Prostate gland (tissue), 2 donors: ENCODE results near the gene GBP2. TPM values are rescaled to one million over a fixed set of nuclear protein-coding genes. Genes with fewer than 3 reads are reported as not detected.

ENCODE experiments used
- DNase-seq: peaks from one replicate; pipeline ENCODE4 v3.0.0-alpha.2; 2019; ENCODE audit warnings: low spot score
- H3K27ac ChIP-seq, 2 donors: fragments of 200-600 bp; sonication (generic); 2 replicates each; pipeline ENCODE4 v1.5.1; 2017 to 2019
- H3K27me3 ChIP-seq: fragments of 200-600 bp; sonication (generic); replicated peaks from 2 replicates; pipeline ENCODE4 v1.5.1; 2019; ENCODE audit not compliant: insufficient read depth
- H3K36me3 ChIP-seq, 2 donors: fragments of 200-600 bp; sonication (generic); 1 replicate in 1 of 2; 2 replicates in 1 of 2; pipeline versions ENCODE4 v1.5.1 to v1.8.1; 2017 to 2019
- H3K4me1 ChIP-seq: fragments of 200-600 bp; sonication (generic); replicated peaks from 2 replicates; pipeline ENCODE4 v1.5.1; 2019
- H3K4me3 ChIP-seq, 2 donors: fragments of 200-600 bp; sonication (generic); 2 replicates each; pipeline ENCODE4 v1.5.1; 2017 to 2019
- H3K9me3 ChIP-seq: fragments of 200-600 bp; sonication (generic); 2 replicates; pipeline ENCODE4 v1.5.1; 2017
- CTCF ChIP-seq, 4 experiments: fragments of 200-600 bp in 2 of 4; fragments of 450-650 bp in 2 of 4; sonication (generic) in 2 of 4; IDR thresholded peaks; 1 replicate in 3 of 4; 2 replicates in 1 of 4; pipeline ENCODE4 v1.5.1; 2016 to 2019; ENCODE audit warnings: antibody characterized with exemption in 4 of 4, mild to moderate bottlenecking in 2 of 4, moderate library complexity in 2 of 4
- POLR2A ChIP-seq: fragments of 450-650 bp; IDR thresholded peaks from one replicate; pipeline ENCODE4 v1.6.1; 2016; ENCODE audit warnings: antibody characterized with exemption, mild to moderate bottlenecking
- POLR2AphosphoS5 ChIP-seq: sonication (generic); formaldehyde crosslinking; IDR thresholded peaks from one replicate; pipeline ENCODE4 v1.6.1; 2017; ENCODE audit warnings: antibody characterized with exemption
- WGBS: methylation state at CpG from one replicate; pipeline ENCODE4 v1.1.5; 2018; 5-methylcytosine and 5-hydroxymethylcytosine counted together
- intact Hi-C: fragments of 100-400 bp; cut with DNase I; formaldehyde crosslinking; loops from one replicate; pipeline ENCODE4 v1.14.2; 2022
- total RNA-seq, 2 donors: library from RNA; depleted of rRNA; stranded (reverse); fragments of >200 nt; gene quantifications; one replicate each; pipeline ENCODE4 v1.1.0, GENCODE V29; 2016

GBP2 gene
- total RNA-seq, 2 donors from 2014 or later, result 34.8 to 66.4 TPM

DNA sequence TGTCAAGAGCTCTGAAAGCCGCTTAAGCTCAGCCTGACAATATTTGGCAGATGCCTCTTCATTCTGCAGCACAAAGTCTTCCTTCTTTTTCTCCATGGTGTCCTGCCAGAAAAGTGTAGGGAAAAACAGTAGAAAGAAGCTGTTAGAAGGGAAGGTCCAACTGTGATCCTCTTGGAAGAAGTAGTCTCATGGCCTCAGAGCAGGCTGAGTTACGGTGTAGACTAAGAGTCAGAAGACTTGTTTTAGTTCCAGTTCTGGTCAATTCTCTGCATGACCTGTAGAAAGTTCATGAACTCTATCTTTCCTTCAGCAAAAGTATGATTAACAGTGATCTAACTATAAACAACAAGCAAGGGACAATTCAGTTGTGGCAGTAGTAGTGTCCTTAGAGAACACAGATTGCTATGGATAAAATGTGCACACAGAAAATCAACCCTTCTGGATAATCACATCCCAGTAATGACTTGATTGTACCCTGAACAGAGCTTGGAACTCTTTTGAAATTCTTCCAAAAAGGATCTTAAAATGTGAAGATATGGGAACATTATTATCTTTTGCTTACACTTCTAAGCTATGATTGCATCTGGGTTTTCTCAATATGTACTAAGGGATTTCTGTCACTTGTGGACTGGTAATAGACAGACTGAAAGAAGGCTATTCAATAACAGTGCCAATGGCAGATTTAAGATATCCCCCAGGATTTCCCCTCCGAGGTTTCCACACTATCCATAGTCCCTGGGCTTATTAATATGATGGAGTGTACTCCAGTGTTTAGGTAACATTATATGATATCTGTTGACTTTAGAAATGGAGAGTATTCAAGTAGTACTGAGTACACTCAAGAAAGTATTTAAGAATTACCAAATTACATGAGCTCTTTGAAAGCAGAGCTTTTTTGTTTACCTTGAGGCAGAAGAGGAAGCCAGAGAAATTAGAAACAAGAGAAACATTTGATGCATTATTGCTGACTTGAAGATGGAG lies 22.1 kb upstream of the GBP2 start:
- no peak for TF ChIP-seq CTCF (IDR thresholded peaks at IDR 0.05)
- 70% methylated on average over 3 of the region's 3 CpGs for WGBS
- no peaks in the 10 kb centered on the region for H3K4me1 ChIP-seq
- H3K27ac ChIP-seq, result no peak overlapping the region
- H3K27me3 ChIP-seq, result no peaks in the 10 kb centered on the region
- intact Hi-C loops, result no loop called here
- H3K4me3 ChIP-seq, result no peak overlapping the region
- H3K36me3 ChIP-seq, result no peaks in the 10 kb centered on the region
- no peak for DNase-seq
- no peaks in the 10 kb centered on the region for H3K9me3 ChIP-seq

GRCh38 chr1:89146721-89147120 lies 20.8 kb upstream of the GBP2 start:
- Histone ChIP-seq H3K36me3 (no peaks in the 10 kb centered on the region), H3K27me3 (no peaks in the 10 kb centered on the region), H3K9me3 (no peaks in the 10 kb centered on the region), H3K4me1 (no peaks in the 10 kb centered on the region), H3K4me3 (no peak overlapping the region), H3K27ac (no peak overlapping the region)
- 80% methylated on average over 3 of the region's 3 CpGs for WGBS
- DNase-seq, result no peak
- no peak for TF ChIP-seq CTCF (IDR thresholded peaks at IDR 0.05)
- TF ChIP-seq POLR2AphosphoS5, result no peak
- TF ChIP-seq POLR2A, result no peak
- intact Hi-C loops, result no loop called here

GRCh38 chr1:89143484-89143883 lies 17.6 kb upstream of the GBP2 start:
- no peaks in the 10 kb centered on the region for H3K9me3 ChIP-seq
- H3K36me3 ChIP-seq, result no peaks in the 10 kb centered on the region
- no peaks in the 10 kb centered on the region for H3K27me3 ChIP-seq
- no peak for TF ChIP-seq POLR2AphosphoS5
- no peak for TF ChIP-seq POLR2A
- no peak for TF ChIP-seq CTCF (IDR thresholded peaks at IDR 0.05)
- intact Hi-C loops, result no loop called here
- H3K4me1 ChIP-seq, result no peaks in the 10 kb centered on the region
- no peak overlapping the region for H3K27ac ChIP-seq
- no peak overlapping the region for H3K4me3 ChIP-seq
- DNase-seq, result no peak
- 84% methylated on average over 2 of the region's 2 CpGs for WGBS

DNA sequence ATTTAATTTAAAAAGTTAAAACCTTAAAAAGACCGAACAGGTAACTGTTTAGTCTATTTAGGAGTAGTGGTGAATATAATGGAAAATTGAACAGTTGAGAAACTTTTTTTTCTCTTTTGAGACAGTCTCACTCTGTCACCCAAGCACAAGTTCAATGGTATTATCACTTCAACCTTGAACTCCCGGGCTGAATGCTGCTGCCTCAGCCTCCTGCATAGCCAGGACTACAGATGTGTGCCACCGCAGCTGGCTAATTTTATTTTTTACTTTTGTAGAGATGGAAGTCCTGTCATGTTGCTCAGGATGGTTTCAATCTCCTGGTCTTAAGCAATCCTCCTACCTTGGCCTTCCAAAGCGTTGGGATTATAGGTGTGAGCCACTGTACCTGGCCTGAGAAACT lies 16.2 kb upstream of the GBP2 start:
- no peaks in the 10 kb centered on the region for H3K27me3 ChIP-seq
- DNase-seq, result no peak
- H3K4me1 ChIP-seq, result no peaks in the 10 kb centered on the region
- H3K4me3 ChIP-seq, result no peak overlapping the region
- 96% methylated on average over 4 of the region's 4 CpGs for WGBS
- H3K9me3 ChIP-seq, result no peaks in the 10 kb centered on the region
- TF ChIP-seq CTCF (IDR thresholded peaks at IDR 0.05), result no peak
- no peak for TF ChIP-seq POLR2AphosphoS5
- TF ChIP-seq POLR2A, result no peak
- H3K36me3 ChIP-seq, result no peaks in the 10 kb centered on the region
- intact Hi-C loops, result no loop called here
- no peak overlapping the region for H3K27ac ChIP-seq

GRCh38 chr1:89133747-89134146 lies 7.8 kb upstream of the GBP2 start:
- no peaks in the 10 kb centered on the region for H3K36me3 ChIP-seq
- no peak overlapping the region for H3K27ac ChIP-seq
- no peaks in the 10 kb centered on the region for H3K27me3 ChIP-seq
- WGBS, result 100% methylated on average over 1 of the region's 1 CpG
- no peaks in the 10 kb centered on the region for H3K4me1 ChIP-seq
- H3K9me3 ChIP-seq, result no peaks in the 10 kb centered on the region
- intact Hi-C loops, result no loop called here
- TF ChIP-seq POLR2A, result no peak
- TF ChIP-seq CTCF (IDR thresholded peaks at IDR 0.05), result no peak
- no peak for TF ChIP-seq POLR2AphosphoS5
- no peak overlapping the region for H3K4me3 ChIP-seq
- DNase-seq, result no peak
